ENCODE results near the gene FHL2.

- no peak for TF ChIP-seq CTCF (IDR thresholded peaks at IDR 0.05)
- no peak for TF ChIP-seq POLR2A (IDR thresholded peaks at IDR 0.05)
- no peak for TF ChIP-seq POLR2AphosphoS5 (IDR thresholded peaks at IDR 0.05)
These were observed 47.1 kb upstream of the FHL2 start for GRCh38 chr2:105445976-105446375.

All from breast epithelium (tissue), 3 donors.